ENCODE results near the gene PAQR5. TPM values are rescaled to one million over a fixed set of nuclear protein-coding genes. Genes with fewer than 3 reads are reported as not detected.

Gene PAQR5
- total RNA-seq, 2 donors from 2014 or later = 43.6 to 55.6 TPM

GRCh38 chr15:69305204-69305931 lies 6.7 kb downstream of the PAQR5 start:
- no peak overlapping the region for H3K27ac ChIP-seq (ENCODE audit: low read depth, low read length)
- Mint-ChIP-seq H3K36me3 (ENCODE audit: low read depth) (peaks cover 65% of the 10 kb centered on the region), H3K9me3 (peaks cover 3% of the 10 kb centered on the region), H3K4me1 (peaks cover 11% of the 10 kb centered on the region), H3K27me3 (ENCODE audit: insufficient read depth) (peaks cover 5% of the 10 kb centered on the region), H3K27ac (peak overlapping the region; percentile 37), H3K4me3 (no peak overlapping the region)
- H3K9me3 ChIP-seq (ENCODE audit: control insufficient read depth, low read length) = no peaks in the 10 kb centered on the region
- no peaks in the 10 kb centered on the region for H3K4me1 ChIP-seq (ENCODE audit: control insufficient read depth, insufficient read depth, low read length)
- TF ChIP-seq CTCF (conservative IDR thresholded peaks at IDR 0.05) = no peak
- WGBS, 2 experiments (ENCODE audit: insufficient coverage in 1 of 2, insufficient read length in 1 of 2) = 85 to 86% methylated on average over 4 to 17 of the region's 20 CpGs
- no peaks in the 10 kb centered on the region for H3K27me3 ChIP-seq (ENCODE audit: control insufficient read depth, insufficient read depth, low read length, poor library complexity, severe bottlenecking)
- no peak overlapping the region for H3K9ac ChIP-seq (ENCODE audit: extremely low read depth, low read length, poor library complexity, severe bottlenecking)
- DNase-seq = no peak
- H3K4me3 ChIP-seq (ENCODE audit: low read length) = no peak overlapping the region
- peaks cover 47% of the 10 kb centered on the region for H3K36me3 ChIP-seq (ENCODE audit: control insufficient read depth, insufficient read depth, low read length)

- peaks cover 12% of the 10 kb centered on the region for H3K4me1 Mint-ChIP-seq
- no peaks in the 10 kb centered on the region for H3K27me3 ChIP-seq (ENCODE audit: control insufficient read depth, insufficient read depth, low read length, poor library complexity, severe bottlenecking)
- H3K9me3 Mint-ChIP-seq = peaks cover 3% of the 10 kb centered on the region
- no peak for DNase-seq
- no peaks in the 10 kb centered on the region for H3K4me1 ChIP-seq (ENCODE audit: control insufficient read depth, insufficient read depth, low read length)
- H3K36me3 Mint-ChIP-seq (ENCODE audit: low read depth) = peaks cover 65% of the 10 kb centered on the region
- 97% methylated on average over 9 of the region's 9 CpGs; no CpG with 5 or more reads in 1 of the 2 experiments for WGBS, 2 experiments (ENCODE audit: insufficient coverage in 1 of 2, insufficient read length in 1 of 2)
- H3K4me3 Mint-ChIP-seq = no peak overlapping the region
- H3K36me3 ChIP-seq (ENCODE audit: control insufficient read depth, insufficient read depth, low read length) = peaks cover 47% of the 10 kb centered on the region
- H3K4me3 ChIP-seq (ENCODE audit: low read length) = no peak overlapping the region
- no peak overlapping the region for H3K27ac ChIP-seq (ENCODE audit: low read depth, low read length)
- no peaks in the 10 kb centered on the region for H3K9me3 ChIP-seq (ENCODE audit: control insufficient read depth, low read length)
- peaks cover 5% of the 10 kb centered on the region for H3K27me3 Mint-ChIP-seq (ENCODE audit: insufficient read depth)
- no peak overlapping the region for H3K9ac ChIP-seq (ENCODE audit: extremely low read depth, low read length, poor library complexity, severe bottlenecking)
- H3K27ac Mint-ChIP-seq = peak overlapping the region; percentile 37
- TF ChIP-seq CTCF (conservative IDR thresholded peaks at IDR 0.05) = no peak
Measured at GRCh38 chr15:69305933-69306568, 7.3 kb downstream of the PAQR5 start.

- TF ChIP-seq CTCF (conservative IDR thresholded peaks at IDR 0.05) = no peak
- H3K27ac Mint-ChIP-seq = no peak overlapping the region
- peaks cover 11% of the 10 kb centered on the region for H3K4me1 Mint-ChIP-seq
- Histone ChIP-seq H3K4me3 (ENCODE audit: low read length) (no peak overlapping the region), H3K27me3 (ENCODE audit: control insufficient read depth, insufficient read depth, low read length, poor library complexity, severe bottlenecking) (no peaks in the 10 kb centered on the region), H3K36me3 (ENCODE audit: control insufficient read depth, insufficient read depth, low read length) (peaks cover 39% of the 10 kb centered on the region), H3K9me3 (ENCODE audit: control insufficient read depth, low read length) (no peaks in the 10 kb centered on the region), H3K9ac (ENCODE audit: extremely low read depth, low read length, poor library complexity, severe bottlenecking) (no peak overlapping the region), H3K4me1 (ENCODE audit: control insufficient read depth, insufficient read depth, low read length) (no peaks in the 10 kb centered on the region), H3K27ac (ENCODE audit: low read depth, low read length) (no peak overlapping the region)
- H3K4me3 Mint-ChIP-seq = no peak overlapping the region
- H3K9me3 Mint-ChIP-seq = peaks cover 3% of the 10 kb centered on the region
- no peak for DNase-seq
- H3K36me3 Mint-ChIP-seq (ENCODE audit: low read depth) = peaks cover 56% of the 10 kb centered on the region
- 85 to 90% methylated on average over 2 to 3 of the region's 3 CpGs for WGBS, 2 experiments (ENCODE audit: insufficient coverage in 1 of 2, insufficient read length in 1 of 2)
- H3K27me3 Mint-ChIP-seq (ENCODE audit: insufficient read depth) = no peaks in the 10 kb centered on the region
Measured at GRCh38 chr15:69307939-69308338, 9.2 kb downstream of the PAQR5 start.
